DND-41 (cell line): Measurements from ENCODE around the gene ANKRD23.
"Not testable (repeated sequence)": the region's sequence is repeated elsewhere in the genome, so short reads cannot be mapped to it uniquely, and the experiment has no call there.

Source experiments
- ATAC-seq: fragments of 200-7000 bp; cut with Tn5 transposase; 3 replicates; pipeline ENCODE4 v1.9.1; 2021; ENCODE audit warnings: low read depth; ENCODE audit not compliant: insufficient read depth
- DNase-seq: peaks from one replicate; pipeline ENCODE4 v3.0.0-alpha.2; 2020
- H2AFZ ChIP-seq: 2 replicates; pipeline ENCODE4 v1.6.0; 2012; ENCODE audit warnings: low read depth, low read length
- H3K27ac ChIP-seq: 2 replicates; pipeline ENCODE4 v1.5.1; 2012; ENCODE audit warnings: low read length, inconsistent platforms
- H3K27me3 ChIP-seq: fragments of 200-600 bp; sonication (generic); 2 replicates; pipeline ENCODE4 v1.6.0; 2012; ENCODE audit warnings: low read length, mild to moderate bottlenecking, inconsistent platforms; ENCODE audit not compliant: insufficient read depth, poor library complexity
- H3K36me3 ChIP-seq: 2 replicates; pipeline ENCODE4 v1.5.1; 2012; ENCODE audit warnings: low read length, inconsistent platforms; ENCODE audit not compliant: insufficient read depth
- H3K4me1 ChIP-seq: 2 replicates; pipeline ENCODE4 v1.5.1; 2012; ENCODE audit warnings: mild to moderate bottlenecking, low read length; ENCODE audit not compliant: insufficient read depth
- H3K4me2 ChIP-seq: 2 replicates; pipeline ENCODE4 v1.6.0; 2012; ENCODE audit warnings: mild to moderate bottlenecking, moderate library complexity, low read length, inconsistent platforms; ENCODE audit not compliant: insufficient read depth
- H3K4me3 ChIP-seq, 2 experiments: fragments of 200-600 bp in 1 of 2; shearing (Covaris generic) in 1 of 2; 2 replicates each; pipeline ENCODE4 v1.5.1; 2012 to 2016; ENCODE audit warnings: inconsistent platforms in 2 of 2, low read length in 2 of 2, mild to moderate bottlenecking in 2 of 2, low read depth in 1 of 2, moderate library complexity in 1 of 2
- H3K79me2 ChIP-seq: 2 replicates; pipeline ENCODE4 v1.6.0; 2012; ENCODE audit warnings: low read length, inconsistent platforms; ENCODE audit not compliant: insufficient read depth
- H3K9ac ChIP-seq: 2 replicates; pipeline ENCODE4 v1.6.0; 2012; ENCODE audit warnings: low read depth, mild to moderate bottlenecking, inconsistent platforms, low read length, moderate library complexity
- H3K9me3 ChIP-seq: 2 replicates; pipeline ENCODE4 v1.5.1; 2012; ENCODE audit warnings: low read length, moderate library complexity, mild to moderate bottlenecking, inconsistent platforms; ENCODE audit not compliant: insufficient read depth, severe bottlenecking
- H4K20me1 ChIP-seq: 2 replicates; pipeline ENCODE4 v1.6.0; 2012; ENCODE audit warnings: low read length; ENCODE audit not compliant: insufficient read depth
- CTCF ChIP-seq: IDR thresholded peaks from 2 replicates; pipeline ENCODE4 v1.5.1; 2012; ENCODE audit warnings: borderline replicate concordance, low read length, moderate library complexity, mild to moderate bottlenecking; ENCODE audit not compliant: poor library complexity, severe bottlenecking; ENCODE audit errors: extremely low read depth
- EZH2 ChIP-seq: IDR thresholded peaks from 3 replicates; pipeline ENCODE4 v1.6.1; 2012; ENCODE audit warnings: borderline replicate concordance, low read depth, mild to moderate bottlenecking, moderate library complexity, low read length, inconsistent platforms; ENCODE audit not compliant: severe bottlenecking

Gene ANKRD23

GRCh38 chr2:96799623-96799935, 44.2 kb downstream of the ANKRD23 start:
- Histone ChIP-seq H3K4me1 (no peaks in the 10 kb centered on the region), H3K79me2 (no peaks in the 10 kb centered on the region; the same call in 1 of the 2 replicates), H3K27ac (no peak overlapping the region), H4K20me1 (no peaks in the 10 kb centered on the region; the same call in 1 of the 2 replicates), H3K4me2 (no peak overlapping the region), H3K27me3 (no peaks in the 10 kb centered on the region), H3K9ac (no peak overlapping the region), H3K9me3 (no peaks in the 10 kb centered on the region), H3K4me3 (no peak overlapping the region), H3K36me3 (peaks cover 47% of the 10 kb centered on the region), H2AFZ (no peak overlapping the region)
- DNase-seq, result no peak
- no peak for TF ChIP-seq EZH2
- TF ChIP-seq CTCF, result no peak
- ATAC-seq, result no peak

- no peaks in the 10 kb centered on the region; the same call in 1 of the 2 replicates for H4K20me1 ChIP-seq
- H3K4me1 ChIP-seq, result no peaks in the 10 kb centered on the region
- DNase-seq (no peak), ATAC-seq (no peak)
- no peak overlapping the region for H3K9ac ChIP-seq
- H3K4me2 ChIP-seq, result no peak overlapping the region
- H3K27ac ChIP-seq, result no peak overlapping the region
- peaks cover 47% of the 10 kb centered on the region for H3K36me3 ChIP-seq
- H3K9me3 ChIP-seq, result no peaks in the 10 kb centered on the region
- H3K27me3 ChIP-seq, result no peaks in the 10 kb centered on the region
- no peaks in the 10 kb centered on the region; the same call in 1 of the 2 replicates for H3K79me2 ChIP-seq
- H3K4me3 ChIP-seq, result no peak overlapping the region
- no peak for TF ChIP-seq CTCF
- no peak for TF ChIP-seq EZH2
- H2AFZ ChIP-seq, result no peak overlapping the region
Measured at GRCh38 chr2:96798733-96799622, 44.8 kb downstream of the ANKRD23 start.

GRCh38 chr2:96797066-96797625, 46.7 kb downstream of the ANKRD23 start:
- no peak overlapping the region for H3K4me2 ChIP-seq
- no peak overlapping the region for H3K27ac ChIP-seq
- no peaks in the 10 kb centered on the region for H3K4me1 ChIP-seq
- H3K27me3 ChIP-seq, result no peaks in the 10 kb centered on the region
- H3K9me3 ChIP-seq, result no peaks in the 10 kb centered on the region
- H3K4me3 ChIP-seq, result no peak overlapping the region
- DNase-seq, result no peak
- H3K36me3 ChIP-seq, result peaks cover 44% of the 10 kb centered on the region
- TF ChIP-seq EZH2 (no peak), CTCF (no peak)
- H2AFZ ChIP-seq, result no peak overlapping the region
- H4K20me1 ChIP-seq, result no peaks in the 10 kb centered on the region; the same call in 1 of the 2 replicates
- H3K9ac ChIP-seq, result no peak overlapping the region
- no peaks in the 10 kb centered on the region; the same call in 1 of the 2 replicates for H3K79me2 ChIP-seq
- no peak for ATAC-seq

- ATAC-seq, H3K27me3 ChIP-seq, DNase-seq, H3K27ac ChIP-seq, H3K4me3 ChIP-seq, H3K4me1 ChIP-seq, H2AFZ ChIP-seq, H3K4me2 ChIP-seq, H4K20me1 ChIP-seq, H3K79me2 ChIP-seq, H3K9ac ChIP-seq, H3K9me3 ChIP-seq: not testable (repeated sequence)
- H3K36me3 ChIP-seq, result peaks cover 37% of the 10 kb centered on the region
Measured at GRCh38 chr2:96796497-96796896, 47.3 kb downstream of the ANKRD23 start.
